ENCODE data around the gene ADAMTS1.
A peak's percentile ranks its signal among the peaks of the same experiment; 100 is the strongest.

Gene ADAMTS1

DNA sequence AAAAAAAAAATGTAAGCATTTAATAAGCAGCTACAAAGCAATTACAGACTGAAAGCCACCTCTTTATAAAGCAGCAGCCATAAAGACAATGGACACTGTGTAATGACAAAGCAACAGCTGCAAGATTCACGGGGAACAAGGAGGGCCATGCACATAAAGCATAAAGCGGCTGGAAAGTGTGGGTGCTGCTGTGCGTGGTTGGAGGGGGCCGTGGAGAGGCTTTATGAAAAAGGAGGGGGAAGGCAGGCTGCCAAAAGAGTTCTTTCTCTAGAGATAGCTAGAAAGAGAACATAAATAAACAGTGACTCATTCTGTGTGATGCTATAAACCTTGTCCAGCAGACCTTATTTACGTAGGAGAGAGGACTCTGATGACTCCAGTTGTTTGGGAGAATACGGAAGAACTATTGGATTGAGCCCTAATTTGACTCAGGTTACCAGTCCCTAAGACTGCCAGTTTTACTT, 49.3 kb downstream of the ADAMTS1 start (continued):
- TF ChIP-seq, protein P1, sequence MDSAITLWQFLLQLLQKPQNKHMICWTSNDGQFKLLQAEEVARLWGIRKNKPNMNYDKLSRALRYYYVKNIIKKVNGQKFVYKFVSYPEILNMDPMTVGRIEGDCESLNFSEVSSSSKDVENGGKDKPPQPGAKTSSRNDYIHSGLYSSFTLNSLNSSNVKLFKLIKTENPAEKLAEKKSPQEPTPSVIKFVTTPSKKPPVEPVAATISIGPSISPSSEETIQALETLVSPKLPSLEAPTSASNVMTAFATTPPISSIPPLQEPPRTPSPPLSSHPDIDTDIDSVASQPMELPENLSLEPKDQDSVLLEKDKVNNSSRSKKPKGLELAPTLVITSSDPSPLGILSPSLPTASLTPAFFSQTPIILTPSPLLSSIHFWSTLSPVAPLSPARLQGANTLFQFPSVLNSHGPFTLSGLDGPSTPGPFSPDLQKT (IDR thresholded peaks at IDR 0.05; ENCODE audit: borderline replicate concordance, low read depth, low read length), result no peak
- TF ChIP-seq ZNF394 (tag by site-specific recombination; IDR thresholded peaks at IDR 0.05; ENCODE audit: borderline replicate concordance) (peak; percentile 50; the same call in 1 of the 2 replicates), SALL2 (tag by site-specific recombination; IDR thresholded peaks at IDR 0.05; ENCODE audit: borderline replicate concordance) (no peak), ZNF433 (tag by site-specific recombination; IDR thresholded peaks at IDR 0.05; ENCODE audit: low read depth) (no peak), ZNF140 (tag by site-specific recombination; IDR thresholded peaks at IDR 0.05) (no peak), ZNF76 (tag by site-specific recombination; IDR thresholded peaks at IDR 0.05; ENCODE audit: borderline replicate concordance, low read depth) (no peak), ZNF10 (tag by site-specific recombination; IDR thresholded peaks at IDR 0.05) (peak; percentile 30; the same call in 1 of the 2 replicates), ZFP69B (tag by site-specific recombination; IDR thresholded peaks at IDR 0.05) (0 out of 2 replicates have a peak, but pooled peaks have one; percentile 29), ZNF184 (tag by site-specific recombination; IDR thresholded peaks at IDR 0.05) (peak; percentile 46; the same call in 1 of the 2 replicates), OSR2 (tag by site-specific recombination; IDR thresholded peaks at IDR 0.05) (peak; percentile 59), ZNF416 (tag by site-specific recombination; IDR thresholded peaks at IDR 0.05) (no peak), TRIM28 (IDR thresholded peaks at IDR 0.05; ENCODE audit: borderline replicate concordance, low read length) (peak; percentile 89; the same call in 1 of the 2 replicates)
- TF ChIP-seq, protein P2, sequence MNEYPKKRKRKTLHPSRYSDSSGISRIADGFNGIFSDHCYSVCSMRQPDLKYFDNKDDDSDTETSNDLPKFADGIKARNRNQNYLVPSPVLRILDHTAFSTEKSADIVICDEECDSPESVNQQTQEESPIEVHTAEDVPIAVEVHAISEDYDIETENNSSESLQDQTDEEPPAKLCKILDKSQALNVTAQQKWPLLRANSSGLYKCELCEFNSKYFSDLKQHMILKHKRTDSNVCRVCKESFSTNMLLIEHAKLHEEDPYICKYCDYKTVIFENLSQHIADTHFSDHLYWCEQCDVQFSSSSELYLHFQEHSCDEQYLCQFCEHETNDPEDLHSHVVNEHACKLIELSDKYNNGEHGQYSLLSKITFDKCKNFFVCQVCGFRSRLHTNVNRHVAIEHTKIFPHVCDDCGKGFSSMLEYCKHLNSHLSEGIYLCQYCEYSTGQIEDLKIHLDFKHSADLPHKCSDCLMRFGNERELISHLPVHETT (tag by site-specific recombination; IDR thresholded peaks at IDR 0.05), result peak; percentile 92
- TF ChIP-seq, protein P3, sequence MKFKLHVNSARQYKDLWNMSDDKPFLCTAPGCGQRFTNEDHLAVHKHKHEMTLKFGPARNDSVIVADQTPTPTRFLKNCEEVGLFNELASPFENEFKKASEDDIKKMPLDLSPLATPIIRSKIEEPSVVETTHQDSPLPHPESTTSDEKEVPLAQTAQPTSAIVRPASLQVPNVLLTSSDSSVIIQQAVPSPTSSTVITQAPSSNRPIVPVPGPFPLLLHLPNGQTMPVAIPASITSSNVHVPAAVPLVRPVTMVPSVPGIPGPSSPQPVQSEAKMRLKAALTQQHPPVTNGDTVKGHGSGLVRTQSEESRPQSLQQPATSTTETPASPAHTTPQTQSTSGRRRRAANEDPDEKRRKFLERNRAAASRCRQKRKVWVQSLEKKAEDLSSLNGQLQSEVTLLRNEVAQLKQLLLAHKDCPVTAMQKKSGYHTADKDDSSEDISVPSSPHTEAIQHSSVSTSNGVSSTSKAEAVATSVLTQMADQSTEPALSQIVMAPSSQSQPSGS (tag by site-specific recombination; IDR thresholded peaks at IDR 0.05; ENCODE audit: low read depth), result peak; percentile 34; the same call in 1 of the 2 replicates
- TF ChIP-seq, protein P4, sequence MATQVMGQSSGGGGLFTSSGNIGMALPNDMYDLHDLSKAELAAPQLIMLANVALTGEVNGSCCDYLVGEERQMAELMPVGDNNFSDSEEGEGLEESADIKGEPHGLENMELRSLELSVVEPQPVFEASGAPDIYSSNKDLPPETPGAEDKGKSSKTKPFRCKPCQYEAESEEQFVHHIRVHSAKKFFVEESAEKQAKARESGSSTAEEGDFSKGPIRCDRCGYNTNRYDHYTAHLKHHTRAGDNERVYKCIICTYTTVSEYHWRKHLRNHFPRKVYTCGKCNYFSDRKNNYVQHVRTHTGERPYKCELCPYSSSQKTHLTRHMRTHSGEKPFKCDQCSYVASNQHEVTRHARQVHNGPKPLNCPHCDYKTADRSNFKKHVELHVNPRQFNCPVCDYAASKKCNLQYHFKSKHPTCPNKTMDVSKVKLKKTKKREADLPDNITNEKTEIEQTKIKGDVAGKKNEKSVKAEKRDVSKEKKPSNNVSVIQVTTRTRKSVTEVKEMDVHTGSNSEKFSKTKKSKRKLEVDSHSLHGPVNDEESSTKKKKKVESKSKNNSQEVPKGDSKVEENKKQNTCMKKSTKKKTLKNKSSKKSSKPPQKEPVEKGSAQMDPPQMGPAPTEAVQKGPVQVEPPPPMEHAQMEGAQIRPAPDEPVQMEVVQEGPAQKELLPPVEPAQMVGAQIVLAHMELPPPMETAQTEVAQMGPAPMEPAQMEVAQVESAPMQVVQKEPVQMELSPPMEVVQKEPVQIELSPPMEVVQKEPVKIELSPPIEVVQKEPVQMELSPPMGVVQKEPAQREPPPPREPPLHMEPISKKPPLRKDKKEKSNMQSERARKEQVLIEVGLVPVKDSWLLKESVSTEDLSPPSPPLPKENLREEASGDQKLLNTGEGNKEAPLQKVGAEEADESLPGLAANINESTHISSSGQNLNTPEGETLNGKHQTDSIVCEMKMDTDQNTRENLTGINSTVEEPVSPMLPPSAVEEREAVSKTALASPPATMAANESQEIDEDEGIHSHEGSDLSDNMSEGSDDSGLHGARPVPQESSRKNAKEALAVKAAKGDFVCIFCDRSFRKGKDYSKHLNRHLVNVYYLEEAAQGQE (tag by site-specific recombination; IDR thresholded peaks at IDR 0.05), result no peak
- TF ChIP-seq, protein P5, sequence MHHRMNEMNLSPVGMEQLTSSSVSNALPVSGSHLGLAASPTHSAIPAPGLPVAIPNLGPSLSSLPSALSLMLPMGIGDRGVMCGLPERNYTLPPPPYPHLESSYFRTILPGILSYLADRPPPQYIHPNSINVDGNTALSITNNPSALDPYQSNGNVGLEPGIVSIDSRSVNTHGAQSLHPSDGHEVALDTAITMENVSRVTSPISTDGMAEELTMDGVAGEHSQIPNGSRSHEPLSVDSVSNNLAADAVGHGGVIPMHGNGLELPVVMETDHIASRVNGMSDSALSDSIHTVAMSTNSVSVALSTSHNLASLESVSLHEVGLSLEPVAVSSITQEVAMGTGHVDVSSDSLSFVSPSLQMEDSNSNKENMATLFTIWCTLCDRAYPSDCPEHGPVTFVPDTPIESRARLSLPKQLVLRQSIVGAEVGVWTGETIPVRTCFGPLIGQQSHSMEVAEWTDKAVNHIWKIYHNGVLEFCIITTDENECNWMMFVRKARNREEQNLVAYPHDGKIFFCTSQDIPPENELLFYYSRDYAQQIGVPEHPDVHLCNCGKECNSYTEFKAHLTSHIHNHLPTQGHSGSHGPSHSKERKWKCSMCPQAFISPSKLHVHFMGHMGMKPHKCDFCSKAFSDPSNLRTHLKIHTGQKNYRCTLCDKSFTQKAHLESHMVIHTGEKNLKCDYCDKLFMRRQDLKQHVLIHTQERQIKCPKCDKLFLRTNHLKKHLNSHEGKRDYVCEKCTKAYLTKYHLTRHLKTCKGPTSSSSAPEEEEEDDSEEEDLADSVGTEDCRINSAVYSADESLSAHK (tag by site-specific recombination; IDR thresholded peaks at IDR 0.05), result peak; percentile 67
- TF ChIP-seq, protein P6, sequence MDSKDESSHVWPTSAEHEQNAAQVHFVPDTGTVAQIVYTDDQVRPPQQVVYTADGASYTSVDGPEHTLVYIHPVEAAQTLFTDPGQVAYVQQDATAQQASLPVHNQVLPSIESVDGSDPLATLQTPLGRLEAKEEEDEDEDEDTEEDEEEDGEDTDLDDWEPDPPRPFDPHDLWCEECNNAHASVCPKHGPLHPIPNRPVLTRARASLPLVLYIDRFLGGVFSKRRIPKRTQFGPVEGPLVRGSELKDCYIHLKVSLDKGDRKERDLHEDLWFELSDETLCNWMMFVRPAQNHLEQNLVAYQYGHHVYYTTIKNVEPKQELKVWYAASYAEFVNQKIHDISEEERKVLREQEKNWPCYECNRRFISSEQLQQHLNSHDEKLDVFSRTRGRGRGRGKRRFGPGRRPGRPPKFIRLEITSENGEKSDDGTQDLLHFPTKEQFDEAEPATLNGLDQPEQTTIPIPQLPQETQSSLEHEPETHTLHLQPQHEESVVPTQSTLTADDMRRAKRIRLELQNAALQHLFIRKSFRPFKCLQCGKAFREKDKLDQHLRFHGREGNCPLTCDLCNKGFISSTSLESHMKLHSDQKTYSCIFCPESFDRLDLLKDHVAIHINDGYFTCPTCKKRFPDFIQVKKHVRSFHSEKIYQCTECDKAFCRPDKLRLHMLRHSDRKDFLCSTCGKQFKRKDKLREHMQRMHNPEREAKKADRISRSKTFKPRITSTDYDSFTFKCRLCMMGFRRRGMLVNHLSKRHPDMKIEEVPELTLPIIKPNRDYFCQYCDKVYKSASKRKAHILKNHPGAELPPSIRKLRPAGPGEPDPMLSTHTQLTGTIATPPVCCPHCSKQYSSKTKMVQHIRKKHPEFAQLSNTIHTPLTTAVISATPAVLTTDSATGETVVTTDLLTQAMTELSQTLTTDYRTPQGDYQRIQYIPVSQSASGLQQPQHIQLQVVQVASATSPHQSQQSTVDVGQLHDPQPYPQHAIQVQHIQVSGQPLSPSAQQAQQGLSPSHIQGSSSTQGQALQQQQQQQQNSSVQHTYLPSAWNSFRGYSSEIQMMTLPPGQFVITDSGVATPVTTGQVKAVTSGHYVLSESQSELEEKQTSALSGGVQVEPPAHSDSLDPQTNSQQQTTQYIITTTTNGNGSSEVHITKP (tag by site-specific recombination; IDR thresholded peaks at IDR 0.05), result peak; percentile 68
- TF ChIP-seq, protein P7, sequence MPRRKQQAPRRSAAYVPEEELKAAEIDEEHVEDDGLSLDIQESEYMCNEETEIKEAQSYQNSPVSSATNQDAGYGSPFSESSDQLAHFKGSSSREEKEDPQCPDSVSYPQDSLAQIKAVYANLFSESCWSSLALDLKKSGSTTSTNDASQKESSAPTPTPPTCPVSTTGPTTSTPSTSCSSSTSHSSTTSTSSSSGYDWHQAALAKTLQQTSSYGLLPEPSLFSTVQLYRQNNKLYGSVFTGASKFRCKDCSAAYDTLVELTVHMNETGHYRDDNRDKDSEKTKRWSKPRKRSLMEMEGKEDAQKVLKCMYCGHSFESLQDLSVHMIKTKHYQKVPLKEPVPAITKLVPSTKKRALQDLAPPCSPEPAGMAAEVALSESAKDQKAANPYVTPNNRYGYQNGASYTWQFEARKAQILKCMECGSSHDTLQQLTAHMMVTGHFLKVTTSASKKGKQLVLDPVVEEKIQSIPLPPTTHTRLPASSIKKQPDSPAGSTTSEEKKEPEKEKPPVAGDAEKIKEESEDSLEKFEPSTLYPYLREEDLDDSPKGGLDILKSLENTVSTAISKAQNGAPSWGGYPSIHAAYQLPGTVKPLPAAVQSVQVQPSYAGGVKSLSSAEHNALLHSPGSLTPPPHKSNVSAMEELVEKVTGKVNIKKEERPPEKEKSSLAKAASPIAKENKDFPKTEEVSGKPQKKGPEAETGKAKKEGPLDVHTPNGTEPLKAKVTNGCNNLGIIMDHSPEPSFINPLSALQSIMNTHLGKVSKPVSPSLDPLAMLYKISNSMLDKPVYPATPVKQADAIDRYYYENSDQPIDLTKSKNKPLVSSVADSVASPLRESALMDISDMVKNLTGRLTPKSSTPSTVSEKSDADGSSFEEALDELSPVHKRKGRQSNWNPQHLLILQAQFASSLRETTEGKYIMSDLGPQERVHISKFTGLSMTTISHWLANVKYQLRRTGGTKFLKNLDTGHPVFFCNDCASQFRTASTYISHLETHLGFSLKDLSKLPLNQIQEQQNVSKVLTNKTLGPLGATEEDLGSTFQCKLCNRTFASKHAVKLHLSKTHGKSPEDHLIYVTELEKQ (tag by site-specific recombination; IDR thresholded peaks at IDR 0.05; ENCODE audit: borderline replicate concordance), result peak; percentile 83; the same call in 1 of the 2 replicates
- TF ChIP-seq, protein P8, sequence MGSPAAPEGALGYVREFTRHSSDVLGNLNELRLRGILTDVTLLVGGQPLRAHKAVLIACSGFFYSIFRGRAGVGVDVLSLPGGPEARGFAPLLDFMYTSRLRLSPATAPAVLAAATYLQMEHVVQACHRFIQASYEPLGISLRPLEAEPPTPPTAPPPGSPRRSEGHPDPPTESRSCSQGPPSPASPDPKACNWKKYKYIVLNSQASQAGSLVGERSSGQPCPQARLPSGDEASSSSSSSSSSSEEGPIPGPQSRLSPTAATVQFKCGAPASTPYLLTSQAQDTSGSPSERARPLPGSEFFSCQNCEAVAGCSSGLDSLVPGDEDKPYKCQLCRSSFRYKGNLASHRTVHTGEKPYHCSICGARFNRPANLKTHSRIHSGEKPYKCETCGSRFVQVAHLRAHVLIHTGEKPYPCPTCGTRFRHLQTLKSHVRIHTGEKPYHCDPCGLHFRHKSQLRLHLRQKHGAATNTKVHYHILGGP (tag by site-specific recombination; IDR thresholded peaks at IDR 0.05), result peak; percentile 100

All from HEK293 (cell line).